UCSD-AML1 (cell line): ENCODE data around the gene CNOT2.
"Not testable (repeated sequence)": the region's sequence is repeated elsewhere in the genome, so short reads cannot be mapped to it uniquely, and the experiment has no call there.

Source experiments
- DNase-seq: peaks from one replicate; lab custom pipeline; 2025; ENCODE audit not compliant: unreplicated experiment; lab: John Stamatoyannopoulos, UW

The CNOT2 gene

DNA sequence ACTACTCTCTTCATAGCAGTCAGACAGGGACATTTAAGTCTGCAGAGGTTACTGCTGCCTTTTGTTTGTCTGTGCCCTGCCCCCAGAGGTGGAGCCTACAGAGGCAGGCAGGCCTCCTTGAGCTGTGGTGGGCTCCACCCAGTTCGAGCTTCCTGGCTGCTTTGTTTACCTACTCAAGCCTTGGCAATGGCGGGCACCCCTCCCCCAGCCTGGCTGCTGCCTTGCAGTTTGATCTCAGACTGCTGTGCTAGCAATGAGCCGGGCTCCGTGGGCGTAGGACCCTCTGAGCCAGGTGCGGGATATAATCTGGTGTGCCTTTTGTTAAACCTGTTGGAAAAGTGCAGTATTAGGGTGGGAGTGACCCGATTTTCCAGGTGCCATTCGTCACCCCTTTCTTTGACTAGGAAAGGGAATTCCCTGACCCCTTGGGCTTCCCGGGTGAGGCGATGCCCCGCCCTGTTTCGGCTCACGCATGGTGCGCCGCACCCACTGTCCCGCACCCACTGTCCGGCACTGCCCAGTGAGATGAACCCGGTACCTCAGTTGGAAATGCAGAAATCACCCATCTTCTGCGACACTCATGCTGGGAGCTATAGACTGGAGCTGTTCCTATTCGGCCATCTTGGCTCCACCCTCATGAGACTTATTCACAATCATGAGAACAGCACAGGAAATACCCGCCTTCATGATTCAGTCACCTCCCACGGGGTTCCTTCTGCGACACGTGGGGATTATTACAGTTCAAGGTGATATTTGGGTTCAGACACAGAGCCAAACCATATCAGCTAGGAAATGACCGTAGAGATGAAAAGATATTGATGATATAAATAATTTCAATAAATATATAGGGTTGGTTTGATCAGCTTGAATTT is 61.7 kb downstream of the CNOT2 start:
- not testable (repeated sequence) for DNase-seq

GRCh38 chr12:70305794-70306193 is 62.6 kb downstream of the CNOT2 start:
- DNase-seq: no peak

- DNase-seq: no peak
Measured at GRCh38 chr12:70306676-70307075, 63.4 kb downstream of the CNOT2 start.

DNA sequence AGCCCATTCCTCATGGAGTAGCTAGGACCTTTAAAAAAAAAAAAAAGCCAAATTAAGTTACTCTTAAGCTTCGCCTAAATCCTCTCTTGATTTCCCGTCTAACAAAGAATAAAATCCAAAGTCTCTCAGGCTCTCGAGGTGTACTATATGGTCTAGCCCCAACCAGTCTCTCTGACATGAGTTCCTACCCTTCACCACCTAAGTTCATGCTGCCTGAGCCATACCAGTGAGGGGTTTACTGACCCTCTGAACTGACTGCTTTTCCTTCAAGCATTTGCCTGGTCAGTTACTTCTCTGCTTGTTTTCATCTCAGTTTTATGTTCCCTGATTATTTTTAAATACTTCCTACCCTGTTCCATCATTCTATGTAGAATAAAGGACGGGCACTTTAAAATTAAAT is 64.6 kb downstream of the CNOT2 start:
- DNase-seq: no peak

GRCh38 chr12:70309348-70309747 is 66.1 kb downstream of the CNOT2 start:
- no peak for DNase-seq

GRCh38 chr12:70314145-70314544 is 70.9 kb downstream of the CNOT2 start:
- no peak for DNase-seq

DNA sequence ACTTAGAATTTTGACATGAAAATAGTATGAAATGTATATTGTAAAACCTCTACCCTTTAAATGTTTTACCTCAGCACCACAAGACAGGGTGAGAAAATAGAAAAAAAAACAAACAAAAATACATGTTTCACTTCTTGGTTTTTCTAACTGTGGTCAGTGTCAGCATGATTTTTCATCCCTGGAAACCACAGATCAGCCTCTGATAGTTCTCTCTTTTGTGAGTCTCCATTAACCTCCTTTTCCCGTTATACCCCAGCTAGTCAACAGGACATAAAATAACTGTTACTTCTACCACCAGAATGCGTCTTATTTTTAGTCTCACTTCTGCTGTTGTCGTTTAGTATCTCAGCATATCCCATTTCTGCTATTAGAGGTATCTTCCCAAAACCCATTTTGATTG is 74.5 kb downstream of the CNOT2 start:
- DNase-seq: no peak

DNA sequence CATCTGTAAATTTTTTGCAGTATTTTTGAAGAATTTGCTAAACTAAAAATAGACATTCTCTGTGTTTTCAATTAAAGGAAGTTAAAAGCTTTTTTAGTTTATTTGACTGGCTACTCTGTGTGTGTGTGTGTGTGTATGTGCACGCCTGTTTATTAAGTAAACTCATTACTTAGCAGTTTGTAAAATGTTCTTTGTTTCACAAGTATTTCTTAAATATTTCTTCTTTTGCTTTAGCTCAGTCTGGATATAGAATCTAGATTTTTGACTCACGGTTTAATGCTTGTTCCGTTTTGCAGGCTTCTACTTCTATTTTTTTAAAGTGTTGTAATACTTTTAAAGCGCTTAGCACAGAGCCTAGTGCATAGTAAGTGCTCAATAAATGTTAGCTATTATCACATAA is 76.4 kb downstream of the CNOT2 start:
- no peak for DNase-seq

GRCh38 chr12:70321191-70321590 is 78.0 kb downstream of the CNOT2 start:
- DNase-seq: no peak

- no peak for DNase-seq
Measured at GRCh38 chr12:70327541-70327940, 84.3 kb downstream of the CNOT2 start.

DNA sequence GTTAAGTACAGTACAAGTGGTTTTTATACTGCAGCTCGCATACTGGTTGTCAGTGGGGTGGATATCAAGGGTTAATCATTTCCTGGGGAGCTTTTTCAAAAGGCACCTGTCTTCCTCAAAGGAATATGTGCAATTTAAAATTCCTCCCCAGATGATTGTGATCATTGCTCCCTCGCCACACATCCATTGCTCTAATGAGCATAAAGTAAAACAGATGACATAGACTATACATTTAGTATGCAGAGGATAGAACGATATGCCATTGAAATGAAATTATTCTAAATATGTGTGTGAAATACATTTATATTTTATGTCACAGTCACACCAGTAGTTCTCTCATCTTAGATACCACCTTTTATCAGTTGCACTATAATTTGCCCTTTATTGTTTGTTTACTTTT is 86.5 kb downstream of the CNOT2 start:
- DNase-seq: no peak

- DNase-seq: no peak
Measured at GRCh38 chr12:70330158-70330557, 86.9 kb downstream of the CNOT2 start.

GRCh38 chr12:70332236-70332635 is 89.0 kb downstream of the CNOT2 start:
- no peak for DNase-seq

DNA sequence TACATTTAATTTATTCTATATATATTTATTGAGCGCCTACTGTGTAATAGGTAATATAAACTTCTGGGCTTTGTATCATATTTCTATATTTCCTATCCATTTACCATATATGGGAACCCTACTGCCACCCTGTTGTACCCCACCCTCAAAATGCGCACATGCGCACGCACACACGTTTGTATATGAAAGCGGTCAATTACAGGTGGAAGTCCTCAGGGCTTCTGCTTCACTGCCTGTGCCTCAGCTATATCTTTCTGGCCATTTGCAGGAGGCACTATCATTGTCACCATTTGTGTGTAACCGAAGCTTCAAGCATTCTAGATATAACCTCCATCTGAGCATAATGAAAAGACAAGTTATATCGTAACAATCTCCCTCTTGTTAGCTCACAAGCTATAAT is 91.5 kb downstream of the CNOT2 start:
- DNase-seq: no peak

GRCh38 chr12:70338531-70338930 is 95.3 kb downstream of the CNOT2 start:
- no peak for DNase-seq

GRCh38 chr12:70351076-70351475 is 107.8 kb downstream of the CNOT2 start:
- DNase-seq: no peak

- DNase-seq: no peak
Measured at GRCh38 chr12:70353780-70354660, 110.8 kb downstream of the CNOT2 start.

- DNase-seq: no peak
Measured at GRCh38 chr12:70354787-70355186, 111.6 kb downstream of the CNOT2 start.

GRCh38 chr12:70355972-70356371 is 112.7 kb downstream of the CNOT2 start:
- DNase-seq: no peak

- no peak for DNase-seq
Measured at GRCh38 chr12:70359458-70360197, 116.4 kb downstream of the CNOT2 start.

DNA sequence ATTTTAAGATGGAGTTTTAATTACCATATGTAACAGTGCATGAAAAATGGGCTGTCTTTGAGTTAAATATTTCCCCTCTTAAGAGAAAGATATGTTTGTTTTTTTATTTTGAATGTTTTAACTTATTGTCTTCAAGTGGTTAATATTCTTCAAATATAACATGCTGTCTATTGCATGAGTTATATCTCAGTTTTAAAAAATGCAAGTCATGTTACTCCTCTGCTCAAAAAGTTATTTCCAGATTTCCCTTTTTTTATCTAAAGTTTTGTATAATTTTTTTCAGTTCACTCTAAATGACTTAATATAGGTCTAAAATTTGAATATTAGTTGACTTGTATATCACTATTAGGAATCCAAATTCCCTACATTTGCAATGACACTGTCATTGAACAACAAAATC is 117.0 kb downstream of the CNOT2 start:
- no peak for DNase-seq
